GM20000 (cell line): ENCODE results near the gene EXOC2.
"Not testable (repeated sequence)": the region's sequence is repeated elsewhere in the genome, so short reads cannot be mapped to it uniquely, and the experiment has no call there.

Experiments
- DNase-seq: peaks from one replicate; pipeline ENCODE4 v3.0.0; 2012; ENCODE audit warnings: low spot score
- CTCF ChIP-seq: IDR thresholded peaks from 2 replicates; pipeline ENCODE4 v1.5.1; 2012; ENCODE audit warnings: mild to moderate bottlenecking, control low read depth; ENCODE audit errors: extremely low read depth, missing control alignments

EXOC2 gene

GRCh38 chr6:571892-572291, 121.0 kb downstream of the EXOC2 start:
- no peak for TF ChIP-seq CTCF
- DNase-seq = no peak

- TF ChIP-seq CTCF = no peak
- no peak for DNase-seq
These were observed 122.1 kb downstream of the EXOC2 start for GRCh38 chr6:570825-571224.

- DNase-seq = peak; percentile 26
- TF ChIP-seq CTCF = no peak
These were observed 123.9 kb downstream of the EXOC2 start for GRCh38 chr6:568954-569523.

GRCh38 chr6:568085-568484, 124.9 kb downstream of the EXOC2 start:
- no peak for TF ChIP-seq CTCF
- no peak for DNase-seq

- DNase-seq = no peak
- no peak for TF ChIP-seq CTCF
These were observed 129.1 kb downstream of the EXOC2 start for GRCh38 chr6:563863-564262.

GRCh38 chr6:562052-562676, 130.8 kb downstream of the EXOC2 start:
- TF ChIP-seq CTCF = no peak
- no peak for DNase-seq

- DNase-seq = not testable (repeated sequence)
These were observed 131.6 kb downstream of the EXOC2 start for GRCh38 chr6:561335-561734.

GRCh38 chr6:558959-559358, 134.0 kb downstream of the EXOC2 start:
- no peak for DNase-seq
- TF ChIP-seq CTCF = no peak
